GM12878 (cell line): ENCODE results near the gene PLXNA2. TPM values are rescaled to one million over a fixed set of nuclear protein-coding genes. Genes with fewer than 3 reads are reported as not detected.

ENCODE experiments used
- ATAC-seq: fragments of 200-7000 bp; cut with Tn5 transposase; 3 replicates; pipeline ENCODE4 v1.9.1; 2020; ENCODE audit warnings: mild to moderate bottlenecking, moderate library complexity
- BruUV-seq: library from RNA; stranded (reverse); fragments of 400-500 nt; replicated peaks from 2 replicates; lab custom pipeline; 2021; lab: Mats Ljungman, UMichigan
- CTCF ChIA-PET: fragments of 300-600 bp; sonication (Branson Sonifier 250); formaldehyde crosslinking; extraction: SDS; loops from one replicate; lab custom pipeline; 2021; ENCODE audit warnings: inconsistent platforms; lab: Yijun Ruan, JAX
- POLR2A ChIA-PET: fragments of 350-600 bp; formaldehyde crosslinking; extraction: SDS; loops from one replicate; lab custom pipeline; 2021; ENCODE audit warnings: inconsistent platforms; lab: Charles Lee
- RAD21 ChIA-PET: fragments of 300-600 bp; sonication (Branson Sonifier 250); formaldehyde crosslinking; loops from one replicate; lab custom pipeline; 2023; ENCODE audit warnings: antibody characterized with exemption; ENCODE audit not compliant: unreplicated experiment; lab: Charles Lee
- SMC1A ChIA-PET: fragments of 300-600 bp; sonication (Branson Sonifier 250); formaldehyde crosslinking; loops from one replicate; lab custom pipeline; 2023; ENCODE audit not compliant: unreplicated experiment, uncharacterized antibody; lab: Charles Lee
- DNase-seq: peaks from one replicate; pipeline ENCODE4 v3.0.0-alpha.2; 2011; ENCODE audit warnings: low read depth, low spot score
- FAIRE-seq: peaks from 3 replicates; lab custom pipeline; 2011; peaks lifted over from hg19 to GRCh38; lab: Jason Lieb, UNC
- H2AFZ ChIP-seq: 2 replicates; pipeline ENCODE4 v1.6.0; 2011; ENCODE audit warnings: low read depth, low read length, control low read depth; ENCODE audit not compliant: control insufficient read depth
- H3K27ac ChIP-seq: 2 replicates; pipeline ENCODE4 v1.5.1; 2011; ENCODE audit warnings: control low read depth; ENCODE audit not compliant: control insufficient read depth, insufficient read depth
- H3K27me3 ChIP-seq, 2 experiments: replicated peaks in 1 of 2; 2 replicates each; pipeline versions ENCODE4 v1.6.0 to v1.6.1; 2011; ENCODE audit warnings: low read length in 1 of 2; ENCODE audit not compliant: control insufficient read depth in 2 of 2, insufficient read depth in 2 of 2
- H3K36me3 ChIP-seq, 2 experiments: 2 replicates each; pipeline ENCODE4 v1.5.1; 2011; ENCODE audit warnings: low read length in 1 of 2; ENCODE audit not compliant: control insufficient read depth in 2 of 2, insufficient read depth in 2 of 2
- H3K4me1 ChIP-seq: 2 replicates; pipeline ENCODE4 v1.6.1; 2011; ENCODE audit warnings: mild to moderate bottlenecking, low read length, moderate library complexity, mixed read lengths; ENCODE audit not compliant: control insufficient read depth, insufficient read depth
- H3K4me2 ChIP-seq: 2 replicates; pipeline ENCODE4 v1.6.0; 2011; ENCODE audit warnings: control low read depth; ENCODE audit not compliant: control insufficient read depth, insufficient read depth
- H3K4me3 ChIP-seq: fragments of 200-600 bp; sonication (generic); 2 replicates; pipeline ENCODE4 v1.5.1; 2016
- H3K79me2 ChIP-seq: 2 replicates; pipeline ENCODE4 v1.6.0; 2011; ENCODE audit warnings: low read length; ENCODE audit not compliant: control insufficient read depth, insufficient read depth
- H3K9ac ChIP-seq: 2 replicates; pipeline ENCODE4 v1.8.0; 2011; ENCODE audit warnings: low read length, control low read depth, mixed read lengths; ENCODE audit not compliant: control insufficient read depth, insufficient read depth
- H3K9me3 ChIP-seq: replicated peaks from 3 replicates; pipeline ENCODE4 v1.5.1; 2011; ENCODE audit warnings: mild to moderate bottlenecking, low read length; ENCODE audit not compliant: control insufficient read depth, insufficient read depth
- H4K20me1 ChIP-seq: 2 replicates; pipeline ENCODE4 v1.6.0; 2011; ENCODE audit not compliant: control insufficient read depth, insufficient read depth
- CHD2 ChIP-seq: IDR thresholded peaks from 2 replicates; pipeline ENCODE4 v1.6.1; 2011; ENCODE audit warnings: low read depth, low read length, improper control_type of control experiment, borderline replicate concordance
- PML ChIP-seq: IDR thresholded peaks from 2 replicates; pipeline ENCODE4 v1.6.1; 2012; ENCODE audit warnings: low read length, inconsistent platforms
- ZNF384 ChIP-seq: IDR thresholded peaks from 2 replicates; pipeline ENCODE4 v1.6.1; 2012; ENCODE audit warnings: low read depth, mild to moderate bottlenecking, low read length, improper control_type of control experiment, borderline replicate concordance
- ZNF687 ChIP-seq: fragments of 450-650 bp; IDR thresholded peaks from 2 replicates; pipeline ENCODE4 v1.6.1; 2017; ENCODE audit warnings: mild to moderate bottlenecking, moderate library complexity
- whole genome bisulfite sequencing: methylation state at CpG from one replicate; pipeline ENCODE4 v1.1.6; 2016; ENCODE audit warnings: low lambda C conversion rate; ENCODE audit not compliant: insufficient replicate concordance, insufficient coverage; ENCODE audit errors: missing lambda C conversion rate; 5-methylcytosine and 5-hydroxymethylcytosine counted together
- in situ Hi-C: fragments of 300-500 bp; cut with MboI; formaldehyde crosslinking; loops from 9 replicates; pipeline ENCODE4 v1.14.3; 2018; ENCODE audit warnings: mixed read lengths
- intact Hi-C: fragments of 100-400 bp; cut with micrococcal nuclease; formaldehyde crosslinking; loops from one replicate; pipeline ENCODE4 v1.14.2; 2022; ENCODE audit not compliant: unreplicated experiment
- polyA plus RNA-seq, 11 experiments: library from polyadenylated mRNA; depleted of rRNA in 4 of 11; unstranded in 6 of 11; stranded (reverse) in 5 of 11; fragments of >200 nt; fragmentation: Nextera tagmentation in 4 of 11; fragmentation: Illumina TruSeq in 1 of 11; extraction: Ambion mirVana in 4 of 11; extraction: Trizol in 1 of 11; gene quantifications; 1 replicate in 1 of 11; 2 replicates in 10 of 11; pipeline versions ENCODE4 v1.2.1 to v1.2.3, GENCODE V29; 2011 to 2016; ENCODE audit warnings: inconsistent platforms in 2 of 11, missing spikeins in 2 of 11, low read depth in 1 of 11
- total RNA-seq, 4 experiments: library from RNA; depleted of rRNA in 3 of 4; stranded (reverse); fragments of >200 nt in 3 of 4; fragmentation: Illumina TruSeq in 1 of 4; extraction: Trizol in 1 of 4; gene quantifications; 2 replicates each; pipeline versions ENCODE4 v1.2.1 to v1.2.3, GENCODE V29; 2013 to 2021

The PLXNA2 gene
- total and polyA plus RNA-seq, 10 of the 15 experiments (the other 5 are each of a cell fraction or from before 2014, with no cell fraction given) = under 0.01 to 0.08 (median 0.07) TPM; not detected in 4

- Histone ChIP-seq H3K4me2 (no peak overlapping the region), H3K27me3 (peaks cover 1 to 3% of the 10 kb centered on the region in 2 experiments; a peak in 2 of 4 replicates), H4K20me1 (no peaks in the 10 kb centered on the region), H3K79me2 (no peaks in the 10 kb centered on the region), H3K9me3 (no peaks in the 10 kb centered on the region), H3K9ac (no peak overlapping the region), H3K4me3 (no peak overlapping the region), H2AFZ (no peak overlapping the region), H3K27ac (no peak overlapping the region), H3K36me3 (no peaks in the 10 kb centered on the region), H3K4me1 (no peaks in the 10 kb centered on the region)
- whole genome bisulfite sequencing = 0% methylated on average over 1 of the region's 1 CpG
- no peak for TF ChIP-seq PML
- FAIRE-seq (no peak), ATAC-seq (no peak), DNase-seq (no peak)
- ChIA-PET SMC1A (interaction anchor here (0.7 kb wide), 1 partner anchor 12 kb away, joined by 3 read pairs; no protein-coding TSS in a partner anchor), RAD21 (no interaction called here), POLR2A (no interaction called here), CTCF (interaction anchor here (0.6 to 1.6 kb wide), 3 partner anchors 17 to 248 kb away, joined by 3 to 6 read pairs (median 3); no protein-coding TSS in a partner anchor)
- intact Hi-C loops (no loop called here), in situ Hi-C loops (no loop called here)
- BruUV-seq = no TSS peak
Measured at GRCh38 chr1:208216062-208216461, 28.1 kb downstream of the PLXNA2 start.

- ChIA-PET POLR2A (no interaction called here), CTCF (no interaction called here), RAD21 (no interaction called here), SMC1A (no interaction called here)
- BruUV-seq = no TSS peak
- Histone ChIP-seq H3K79me2 (no peaks in the 10 kb centered on the region), H3K27ac (no peak overlapping the region), H3K4me1 (no peaks in the 10 kb centered on the region), H4K20me1 (no peaks in the 10 kb centered on the region), H3K4me2 (no peak overlapping the region), H3K9me3 (no peaks in the 10 kb centered on the region), H3K4me3 (no peak overlapping the region), H3K36me3 (no peaks in the 10 kb centered on the region), H2AFZ (no peak overlapping the region), H3K9ac (no peak overlapping the region), H3K27me3 (peaks cover 1 to 3% of the 10 kb centered on the region in 2 experiments; a peak in 2 of 4 replicates)
- ATAC-seq = no peak
- FAIRE-seq = no peak
- in situ Hi-C loops (no loop called here), intact Hi-C loops (no loop called here)
- TF ChIP-seq ZNF687 (no peak), CHD2 (no peak), ZNF384 (no peak)
- DNase-seq = no peak
Measured at GRCh38 chr1:208215393-208215792, 28.8 kb downstream of the PLXNA2 start.
